NCI-H1436 treated with DMSO at 0.1 percent for 48 hours (cell line): Measurements from ENCODE around the gene KXD1.
A peak's percentile ranks its signal among the peaks of the same experiment; 100 is the strongest.
"Not testable (repeated sequence)": the region's sequence is repeated elsewhere in the genome, so short reads cannot be mapped to it uniquely, and the experiment has no call there.

Experiments used
- DNase-seq: peaks from one replicate; lab custom pipeline; 2025; lab: John Stamatoyannopoulos, UW

Gene KXD1, protein sequence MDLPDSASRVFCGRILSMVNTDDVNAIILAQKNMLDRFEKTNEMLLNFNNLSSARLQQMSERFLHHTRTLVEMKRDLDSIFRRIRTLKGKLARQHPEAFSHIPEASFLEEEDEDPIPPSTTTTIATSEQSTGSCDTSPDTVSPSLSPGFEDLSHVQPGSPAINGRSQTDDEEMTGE

DNA sequence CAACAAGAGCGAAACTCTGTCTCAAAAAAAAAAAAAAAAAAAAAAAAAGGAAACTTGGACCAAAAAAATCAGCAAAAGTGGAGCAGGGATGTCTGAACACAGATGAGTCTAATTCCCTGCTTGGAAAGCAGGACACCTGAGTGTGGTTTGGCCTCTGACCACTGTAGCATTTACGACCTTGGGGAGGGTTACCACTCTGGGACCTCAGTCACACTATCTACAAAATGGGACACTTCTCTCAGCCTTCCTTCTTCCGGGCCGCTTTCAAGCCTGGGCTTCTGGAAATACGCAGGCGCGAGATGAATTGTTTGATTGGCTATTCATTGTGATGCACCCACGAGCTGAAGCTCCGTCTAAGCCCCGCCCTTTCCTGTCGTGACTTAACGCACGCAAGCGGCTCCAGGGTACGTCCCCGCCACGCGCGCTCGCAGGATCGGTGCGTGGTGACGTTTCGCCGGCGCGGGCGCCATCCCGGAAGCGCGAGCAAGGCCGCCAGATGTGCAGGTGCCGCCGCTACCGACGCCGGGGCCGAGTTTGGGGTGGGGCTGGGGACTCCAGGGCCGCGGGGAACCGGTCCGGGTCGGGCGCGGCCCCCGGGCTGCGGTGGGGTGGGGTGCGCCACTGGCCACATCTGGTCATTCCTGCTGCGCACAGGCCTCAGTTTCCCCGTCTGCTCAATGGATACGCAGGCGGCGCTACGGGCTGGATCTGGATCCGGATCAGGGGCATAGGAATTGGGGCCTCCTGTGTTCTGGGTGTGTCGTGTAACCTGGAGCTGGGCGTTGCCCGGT is at the start of gene KXD1:
Gene KXD1, plus strand, starts transcription at position 460 of the 791 bp plus-strand sequence. CDS start 4,187 bp downstream, outside the sequence.
- DNase-seq = peak; percentile 93

DNA sequence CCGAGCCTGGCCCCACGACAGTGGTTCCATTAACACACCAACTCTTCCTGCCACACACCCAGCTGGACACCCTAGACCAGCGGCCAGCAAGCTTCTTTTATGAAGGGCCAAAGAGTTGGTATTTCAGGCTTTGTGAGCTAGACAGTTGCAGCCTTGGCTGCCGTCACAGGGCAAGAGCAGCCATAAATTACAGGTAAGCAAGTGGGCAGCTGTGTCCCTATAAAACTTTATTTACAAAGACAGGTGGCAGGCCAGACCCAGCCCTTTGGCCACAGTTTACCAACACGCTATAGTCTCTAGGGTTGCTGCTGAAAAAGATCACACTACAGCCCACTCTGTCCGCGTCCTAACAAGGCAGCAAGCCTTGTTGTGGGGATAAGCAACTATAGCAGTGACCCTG is 49.1 kb upstream of the KXD1 start:
- DNase-seq = no peak

DNA sequence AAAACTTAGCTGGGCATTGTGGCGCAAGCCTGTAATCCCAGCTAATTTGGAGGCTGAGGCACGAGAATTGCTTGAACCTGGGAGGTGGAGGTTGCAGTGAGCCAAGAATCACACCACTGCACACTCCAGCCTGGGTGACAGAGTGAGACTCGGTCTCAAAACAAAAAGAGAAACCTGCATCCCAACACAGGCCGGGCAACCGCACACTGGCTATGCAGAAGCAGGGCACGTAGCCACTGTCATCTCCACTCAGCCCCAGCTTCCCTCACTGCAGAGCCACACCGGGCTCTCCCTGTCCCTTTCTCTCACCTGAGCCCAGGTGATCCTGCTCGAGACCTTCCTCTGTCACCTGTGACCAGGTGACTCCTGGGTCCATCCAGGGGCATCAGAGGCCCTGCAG is 47.5 kb upstream of the KXD1 start:
- DNase-seq = no peak

DNA sequence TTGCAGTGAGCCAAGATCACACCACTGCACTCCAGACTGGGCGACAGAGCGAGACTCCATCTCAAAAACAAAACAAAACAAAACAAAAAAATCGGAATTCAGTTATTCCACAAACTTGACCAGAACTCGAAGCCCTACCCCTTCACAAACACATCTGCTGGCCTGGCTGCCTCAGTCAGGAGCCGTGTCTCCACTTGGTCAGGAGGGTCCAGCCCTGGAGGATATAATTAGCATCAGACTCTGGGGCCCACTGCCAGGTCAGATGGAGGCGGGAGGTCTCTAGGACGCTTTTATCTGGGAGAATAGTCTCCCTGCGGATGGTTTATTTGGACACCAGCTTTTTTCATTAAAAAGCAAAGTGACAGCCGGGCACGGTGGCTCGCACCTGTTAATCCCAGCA is 43.8 kb upstream of the KXD1 start:
- DNase-seq = no peak

GRCh38 chr19:18514800-18515682 is 42.6 kb upstream of the KXD1 start:
- DNase-seq = no peak

- no peak for DNase-seq
Measured at GRCh38 chr19:18515959-18516358, 41.7 kb upstream of the KXD1 start.

GRCh38 chr19:18517606-18518005 is 40.1 kb upstream of the KXD1 start:
- no peak for DNase-seq

DNA sequence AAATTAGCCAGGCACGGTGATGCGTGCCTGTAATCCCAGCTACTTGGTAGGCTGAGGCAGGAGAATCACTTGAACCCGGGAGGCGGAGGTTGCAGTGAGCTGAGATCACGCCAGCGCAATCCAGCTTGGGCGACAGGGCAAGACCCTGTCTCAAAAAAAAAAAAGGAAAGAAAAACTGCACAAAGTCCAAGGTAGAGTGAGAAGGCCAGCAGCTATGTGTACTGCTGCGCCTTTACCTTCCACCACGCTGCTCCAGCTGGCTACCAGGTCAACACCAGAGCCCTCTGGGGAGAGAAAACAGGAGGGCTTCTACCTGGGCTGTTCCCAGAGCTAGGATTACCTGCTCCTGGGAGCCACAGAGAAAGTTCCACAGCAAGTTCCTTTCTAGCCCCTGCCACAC is 39.0 kb upstream of the KXD1 start:
- DNase-seq = no peak

DNA sequence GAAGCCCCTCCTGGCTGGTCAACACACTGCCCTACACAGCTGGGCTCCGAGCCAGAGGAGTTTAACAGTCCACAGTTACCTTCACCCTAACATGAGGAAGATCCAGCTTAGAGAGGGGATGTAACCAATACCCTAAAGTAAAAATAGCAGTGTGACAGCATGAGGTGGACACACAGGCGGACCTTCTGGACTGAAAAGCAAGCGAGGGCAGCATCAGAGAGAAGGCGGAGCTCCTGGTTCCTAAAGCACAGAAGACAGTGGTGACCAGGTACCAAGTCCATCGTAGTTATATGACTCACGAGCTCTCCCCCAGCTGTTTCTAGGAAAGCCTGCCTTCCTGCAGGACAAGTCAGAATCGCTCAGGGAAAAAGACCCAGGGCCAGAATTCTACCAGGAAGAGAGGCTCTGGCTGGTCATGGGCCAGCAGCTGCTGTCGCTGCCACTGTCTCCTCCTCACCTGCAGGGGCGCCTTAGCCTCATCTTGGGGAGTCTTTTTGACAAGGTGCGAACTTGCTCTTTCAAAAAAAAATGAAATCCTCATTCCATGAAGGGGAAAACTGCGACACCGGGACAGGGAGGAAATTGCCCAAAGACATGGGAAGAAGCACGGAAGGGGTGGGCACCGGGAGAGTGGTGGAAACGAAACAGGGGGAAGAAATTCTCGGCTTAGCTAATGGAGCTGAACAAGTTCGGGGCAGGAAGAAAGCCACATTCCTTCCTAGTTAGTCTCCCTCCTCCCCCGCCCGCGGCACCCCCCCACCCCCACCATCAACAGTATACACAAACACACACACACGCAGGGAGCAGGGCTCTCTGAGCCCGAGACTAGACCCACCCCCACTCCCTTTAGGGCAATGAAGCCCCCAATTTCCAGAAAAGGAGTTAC is 37.5 kb upstream of the KXD1 start:
- no peak for DNase-seq

GRCh38 chr19:18520848-18521691 is 36.6 kb upstream of the KXD1 start:
- DNase-seq = no peak

- DNase-seq = no peak
Measured at GRCh38 chr19:18521692-18522123, 36.0 kb upstream of the KXD1 start, which contains the start of gene ELL. TSS of gene ELL (minus strand) at chr19:18522070. CDS start at chr19:18522055, 15 bp downstream.

- DNase-seq = peak; percentile 99
Measured at GRCh38 chr19:18522124-18522861, 35.4 kb upstream of the KXD1 start.

DNA sequence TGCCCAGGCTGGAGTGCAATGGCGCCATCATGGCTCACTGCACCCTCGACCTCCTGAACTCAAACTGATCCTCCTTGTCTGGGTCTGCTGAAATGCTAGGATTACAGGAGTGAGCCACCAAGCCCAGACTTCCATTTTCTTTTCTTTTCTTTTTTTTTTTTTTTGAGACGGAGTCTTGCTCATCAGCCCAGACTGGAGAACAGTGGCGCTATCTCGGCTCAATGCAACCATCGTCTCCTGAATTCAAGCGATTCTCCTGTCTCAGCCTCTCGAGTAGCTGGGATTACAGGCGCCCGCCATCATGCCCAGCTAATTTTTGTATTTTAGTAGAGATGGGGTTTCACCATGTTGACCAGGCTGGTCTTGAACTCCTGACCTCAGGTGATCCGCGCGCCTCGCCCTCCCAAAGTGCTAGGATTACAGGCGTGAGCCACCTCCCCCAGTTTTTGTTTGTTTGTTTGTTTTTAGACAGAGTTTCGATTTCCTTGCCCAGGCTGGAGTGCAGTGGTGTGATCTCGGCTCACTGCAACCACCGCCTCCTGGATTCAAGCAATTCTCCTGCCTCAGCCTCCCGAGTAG is 34.7 kb upstream of the KXD1 start:
- DNase-seq = not testable (repeated sequence)

GRCh38 chr19:18523841-18524240 is 33.8 kb upstream of the KXD1 start:
- no peak for DNase-seq

DNA sequence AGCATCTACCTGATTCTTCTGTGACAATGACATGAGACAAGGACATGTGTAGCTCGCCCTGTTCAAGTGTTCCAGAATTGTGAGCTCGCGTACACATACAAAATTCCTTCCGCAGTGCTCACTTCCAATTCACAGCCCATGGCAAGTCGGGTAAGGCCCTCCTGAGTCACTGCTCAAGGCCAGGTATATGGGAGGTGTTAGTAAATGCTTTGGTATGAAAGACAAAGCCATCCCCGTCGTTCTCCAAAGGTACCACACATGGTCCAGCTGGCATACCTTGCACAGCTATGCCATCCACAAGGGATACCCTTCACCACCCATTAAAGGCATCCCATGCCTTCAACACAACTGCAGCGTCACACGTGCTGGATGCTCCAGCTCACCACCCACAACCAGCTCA is 31.4 kb upstream of the KXD1 start:
- no peak for DNase-seq

DNA sequence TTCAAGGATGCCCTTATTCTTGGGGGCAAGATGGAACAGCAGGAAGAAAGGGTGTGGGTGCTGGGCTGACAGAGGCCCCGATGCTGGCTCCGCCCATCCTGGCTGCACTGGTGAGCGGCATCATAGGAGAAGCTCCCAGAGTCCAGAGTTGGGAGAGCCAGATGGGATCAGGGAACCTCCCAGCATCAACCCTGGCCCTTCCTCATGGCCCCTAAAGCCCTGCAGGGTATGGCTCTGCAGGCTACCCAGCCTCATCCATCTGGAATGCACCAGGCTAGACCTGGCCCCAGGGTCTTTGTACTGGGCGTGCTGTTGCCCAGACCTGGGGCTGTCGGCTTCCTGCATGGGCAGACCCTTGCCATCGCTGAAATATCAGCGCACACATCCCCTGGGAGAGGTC is 27.9 kb upstream of the KXD1 start:
- no peak for DNase-seq

- DNase-seq = no peak
Measured at GRCh38 chr19:18531485-18531884, 26.2 kb upstream of the KXD1 start.

- DNase-seq = no peak
Measured at GRCh38 chr19:18532168-18532890, 25.3 kb upstream of the KXD1 start.

- no peak for DNase-seq
Measured at GRCh38 chr19:18533058-18533457, 24.6 kb upstream of the KXD1 start.
